H1 (cell line): ENCODE results near the gene ABCB10. TPM values are rescaled to one million over a fixed set of nuclear protein-coding genes. Genes with fewer than 3 reads are reported as not detected.

Experiments
- CTCF ChIA-PET: fragments of 300-600 bp; sonication (Branson Sonifier 250); formaldehyde crosslinking; loops from one replicate; lab custom pipeline; 2021; ENCODE audit not compliant: partially characterized antibody; lab: Charles Lee
- POLR2A ChIA-PET: fragments of 300-600 bp; sonication (Branson Sonifier 250); formaldehyde crosslinking; loops from one replicate; lab custom pipeline; 2021; ENCODE audit warnings: inconsistent platforms; ENCODE audit not compliant: partially characterized antibody; lab: Charles Lee
- DNase-seq, 2 experiments: peaks; one replicate each; pipeline versions ENCODE4 v3.0.0 to v3.0.0-alpha.2; 2010 to 2022; ENCODE audit warnings: low spot score in 2 of 2, low read depth in 1 of 2, mixed read lengths in 1 of 2
- FAIRE-seq: peaks from 2 replicates; lab custom pipeline; 2011; peaks lifted over from hg19 to GRCh38; lab: Jason Lieb, UNC
- H2AFZ ChIP-seq: 2 replicates; pipeline ENCODE4 v1.8.1; 2012; ENCODE audit warnings: low read length, inconsistent platforms
- H2AK5ac ChIP-seq: 2 replicates; pipeline ENCODE4 v1.6.1; 2013; ENCODE audit warnings: low read depth, low read length
- H2BK120ac ChIP-seq: replicated peaks from 2 replicates; pipeline ENCODE3; 2013; ENCODE audit warnings: low read depth, low read length, inconsistent platforms
- H2BK12ac ChIP-seq: 2 replicates; pipeline ENCODE4 v1.6.1; 2013; ENCODE audit warnings: low read depth, low read length
- H2BK15ac ChIP-seq: 2 replicates; pipeline ENCODE4 v1.6.1; 2013; ENCODE audit warnings: low read length
- H2BK20ac ChIP-seq: 2 replicates; pipeline ENCODE4 v1.6.1; 2013; ENCODE audit warnings: low read length
- H2BK5ac ChIP-seq: 2 replicates; pipeline ENCODE4 v1.6.1; 2013; ENCODE audit warnings: low read depth, low read length
- H3K14ac ChIP-seq: 2 replicates; pipeline ENCODE4 v1.6.1; 2013; ENCODE audit warnings: inconsistent platforms; ENCODE audit not compliant: insufficient read length
- H3K18ac ChIP-seq: 2 replicates; pipeline ENCODE4 v1.6.1; 2013; ENCODE audit warnings: low read length; ENCODE audit errors: extremely low read depth
- H3K23ac ChIP-seq: 2 replicates; pipeline ENCODE4 v1.6.1; 2013; ENCODE audit warnings: inconsistent platforms; ENCODE audit not compliant: insufficient read length
- H3K23me2 ChIP-seq: 2 replicates; pipeline ENCODE4 v1.6.1; 2013; ENCODE audit warnings: low read depth, low read length
- H3K27ac ChIP-seq: 2 replicates; pipeline ENCODE4 v1.6.1; 2011; ENCODE audit warnings: low read depth, low read length, inconsistent platforms
- H3K27me3 ChIP-seq, 4 experiments: replicated peaks in 1 of 4; 1 replicate in 1 of 4; 2 replicates in 3 of 4; pipeline versions ENCODE4 v1.6.1 to v1.8.1; 2011 to 2013; ENCODE audit warnings: low read length in 3 of 4, mild to moderate bottlenecking in 3 of 4, inconsistent platforms in 2 of 4, mixed read lengths in 2 of 4, moderate library complexity in 1 of 4; ENCODE audit not compliant: control insufficient read depth in 3 of 4, insufficient read depth in 3 of 4; ENCODE audit errors: extremely low read depth in 1 of 4
- H3K36me3 ChIP-seq, 4 experiments: 2 replicates each; pipeline versions ENCODE4 v1.6.1 to v1.8.1; 2011 to 2013; ENCODE audit warnings: mild to moderate bottlenecking in 4 of 4, low read length in 3 of 4, moderate library complexity in 2 of 4, control low read depth in 1 of 4, inconsistent platforms in 1 of 4; ENCODE audit not compliant: insufficient read depth in 4 of 4, control insufficient read depth in 2 of 4
- H3K4ac ChIP-seq: replicated peaks from 2 replicates; pipeline ENCODE3; 2013; ENCODE audit warnings: low read length, low read depth, mixed read lengths, inconsistent platforms; ENCODE audit not compliant: insufficient read length
- H3K4me1 ChIP-seq, 4 experiments: replicated peaks in 1 of 4; 1 replicate in 1 of 4; 2 replicates in 3 of 4; pipeline versions ENCODE4 v1.6.1 to v1.8.1; 2011 to 2013; ENCODE audit warnings: low read length in 3 of 4, inconsistent platforms in 2 of 4, mixed read lengths in 1 of 4; ENCODE audit not compliant: insufficient read depth in 4 of 4, control insufficient read depth in 3 of 4
- H3K4me2 ChIP-seq, 2 experiments: 2 replicates each; pipeline versions ENCODE4 v1.6.1 to v1.8.1; 2011 to 2013; ENCODE audit warnings: low read depth in 2 of 2, low read length in 2 of 2, control low read depth in 1 of 2, inconsistent platforms in 1 of 2, mild to moderate bottlenecking in 1 of 2; ENCODE audit not compliant: insufficient read depth in 1 of 2
- H3K4me3 ChIP-seq, 4 experiments: fragments of 200-600, 300-600 bp in 1 of 4; sonication (generic), shearing (Covaris generic), sonication (Bioruptor Twin) in 1 of 4; 2 replicates each; pipeline versions ENCODE4 v1.5.1 to v1.8.1; 2011 to 2016; ENCODE audit warnings: low read length in 4 of 4, low read depth in 3 of 4, control low read depth in 2 of 4, inconsistent platforms in 2 of 4, mild to moderate bottlenecking in 2 of 4, mixed read lengths in 1 of 4, moderate library complexity in 1 of 4; ENCODE audit not compliant: insufficient read depth in 2 of 4; ENCODE audit errors: extremely low read depth in 1 of 4
- H3K56ac ChIP-seq: replicated peaks from 2 replicates; pipeline ENCODE3; 2013; ENCODE audit warnings: low read depth, mild to moderate bottlenecking, mixed read lengths, low read length, inconsistent platforms; ENCODE audit not compliant: insufficient read length
- H3K79me1 ChIP-seq: 2 replicates; pipeline ENCODE4 v1.6.1; 2013; ENCODE audit warnings: low read depth, low read length, control low read depth
- H3K79me2 ChIP-seq, 2 experiments: 2 replicates each; pipeline versions ENCODE4 v1.6.1 to v1.8.1; 2012 to 2013; ENCODE audit warnings: low read length in 2 of 2, mild to moderate bottlenecking in 2 of 2, inconsistent platforms in 1 of 2; ENCODE audit not compliant: insufficient read depth in 2 of 2, control insufficient read depth in 1 of 2
- H3K9ac ChIP-seq, 4 experiments: replicated peaks in 1 of 4; 1 replicate in 1 of 4; 2 replicates in 3 of 4; pipeline versions ENCODE4 v1.6.1 to v1.8.1; 2011 to 2013; ENCODE audit warnings: low read depth in 3 of 4, low read length in 3 of 4, control low read depth in 2 of 4, mild to moderate bottlenecking in 2 of 4, moderate library complexity in 2 of 4, inconsistent platforms in 1 of 4; ENCODE audit errors: extremely low read depth in 1 of 4
- H3K9me3 ChIP-seq, 2 experiments: 2 replicates each; pipeline versions ENCODE4 v1.6.1 to v1.8.1; 2012 to 2013; ENCODE audit warnings: mild to moderate bottlenecking in 2 of 2, moderate library complexity in 2 of 2, control low read depth in 1 of 2, inconsistent platforms in 1 of 2, low read depth in 1 of 2, low read length in 1 of 2, mixed read lengths in 1 of 2; ENCODE audit not compliant: insufficient read depth in 2 of 2
- H4K20me1 ChIP-seq, 2 experiments: replicated peaks in 1 of 2; 2 replicates each; pipeline versions ENCODE3 to v1.8.1; 2011 to 2013; ENCODE audit warnings: inconsistent platforms in 2 of 2, low read length in 2 of 2, mild to moderate bottlenecking in 1 of 2; ENCODE audit not compliant: insufficient read depth in 2 of 2, control insufficient read depth in 1 of 2
- H4K5ac ChIP-seq: 2 replicates; pipeline ENCODE4 v1.6.1; 2013; ENCODE audit warnings: low read length, low read depth, mixed read lengths, inconsistent platforms; ENCODE audit not compliant: insufficient read length
- H4K8ac ChIP-seq: 2 replicates; pipeline ENCODE4 v1.8.0; 2013; ENCODE audit warnings: mild to moderate bottlenecking, moderate library complexity, low read length, inconsistent platforms; ENCODE audit not compliant: insufficient read depth; ENCODE audit errors: extremely low read depth
- H4K91ac ChIP-seq: replicated peaks from 2 replicates; pipeline ENCODE3; 2013; ENCODE audit warnings: low read length, mixed read lengths, inconsistent platforms; ENCODE audit not compliant: insufficient read length
- BRCA1 ChIP-seq: IDR thresholded peaks from 2 replicates; pipeline ENCODE4 v1.6.1; 2012; ENCODE audit warnings: low read depth, low read length, improper control_type of control experiment
- WGBS, 2 experiments: shearing (Covaris generic) in 1 of 2; methylation state at CpG; one replicate each; pipeline versions ENCODE4 v1.1.6 to v1.1.7; 2013 to 2015; ENCODE audit warnings: low lambda C conversion rate in 2 of 2, mixed read lengths in 2 of 2, inconsistent platforms in 1 of 2, low coverage in 1 of 2, missing lambda C conversion rate in 1 of 2; ENCODE audit not compliant: insufficient replicate concordance in 2 of 2, insufficient coverage in 1 of 2, insufficient read length in 1 of 2; ENCODE audit errors: extremely low coverage in 1 of 2, missing lambda C conversion rate in 1 of 2; 5-methylcytosine and 5-hydroxymethylcytosine counted together
- polyA plus RNA-seq, 7 experiments: library from polyadenylated mRNA; depleted of rRNA in 3 of 7; stranded (reverse) in 5 of 7; unstranded in 2 of 7; fragments of >200 nt in 5 of 7; fragments of 200-250 nt in 2 of 7; gene quantifications; 1 replicate in 5 of 7; 2 replicates in 1 of 7; 4 replicates in 1 of 7; pipeline versions ENCODE4 v1.2.1 to v1.2.3, GENCODE V29; 2011 to 2013; ENCODE audit warnings: missing spikeins in 2 of 7, mixed read lengths in 2 of 7
- total RNA-seq: library from RNA; stranded (reverse); fragmentation: NEBNext Ultra II Directional; extraction: Animal tissue kit (Norgen Biotek cat#: 25700); gene quantifications from 2 replicates; pipeline ENCODE4 v1.2.1, GENCODE V29; 2021

Gene ABCB10
- total and polyA plus RNA-seq, 2 of the 8 experiments (the other 6 are each of a cell fraction or from before 2014, with no cell fraction given) = 3.6 to 11.9 TPM

GRCh38 chr1:229603371-229604005 lies 45.0 kb upstream of the ABCB10 start:
- Histone ChIP-seq H2BK15ac (no peak overlapping the region), H2BK5ac (no peak overlapping the region), H3K18ac (no peak overlapping the region), H4K20me1 (no peaks in the 10 kb centered on the region), H3K36me3 (peaks cover 0 to 28% (median 13%) of the 10 kb centered on the region in 4 experiments; a peak in 6 of 8 replicates), H3K14ac (no peak overlapping the region), H2AK5ac (no peak overlapping the region), H3K4me1 (peaks cover 0 to 6% (median 2%) of the 10 kb centered on the region in 4 experiments; a peak in 2 of 7 replicates), H2BK120ac (no peak overlapping the region), H3K9ac (no peak overlapping the region), H3K4me3 (no peak overlapping the region), H3K23me2 (no peaks in the 10 kb centered on the region), H3K79me1 (no peaks in the 10 kb centered on the region), H3K4ac (no peak overlapping the region), H3K9me3 (no peaks in the 10 kb centered on the region), H2AFZ (no peak overlapping the region), H2BK12ac (no peak overlapping the region), H3K4me2 (no peak overlapping the region), H3K27me3 (no peaks in the 10 kb centered on the region), H3K27ac (no peak overlapping the region), H3K79me2 (0 out of 4 replicates have a peak, but pooled peaks cover 0 to 3% of the 10 kb centered on the region in 2 experiments), H3K56ac (no peak overlapping the region), H4K91ac (no peak overlapping the region), H2BK20ac (no peak overlapping the region), H4K8ac (no peak overlapping the region), H4K5ac (no peak overlapping the region), H3K23ac (no peak overlapping the region)
- CTCF ChIA-PET = no interaction called here
- POLR2A ChIA-PET = interaction anchor here (1.1 kb wide), 1 partner anchor 27 kb away, joined by 3 read pairs; no protein-coding TSS in a partner anchor
- FAIRE-seq (no peak), DNase-seq (no peak)
- 92% methylated on average over 7 of the region's 7 CpGs; no CpG with 5 or more reads in 1 of the 2 experiments for WGBS, 2 experiments
- no peak for TF ChIP-seq BRCA1
